ENCODE measurements around the gene NCAM1.

GRCh38 chr11:112963368-112963955, 2.2 kb downstream of the NCAM1 start:
- TF ChIP-seq, protein P1, sequence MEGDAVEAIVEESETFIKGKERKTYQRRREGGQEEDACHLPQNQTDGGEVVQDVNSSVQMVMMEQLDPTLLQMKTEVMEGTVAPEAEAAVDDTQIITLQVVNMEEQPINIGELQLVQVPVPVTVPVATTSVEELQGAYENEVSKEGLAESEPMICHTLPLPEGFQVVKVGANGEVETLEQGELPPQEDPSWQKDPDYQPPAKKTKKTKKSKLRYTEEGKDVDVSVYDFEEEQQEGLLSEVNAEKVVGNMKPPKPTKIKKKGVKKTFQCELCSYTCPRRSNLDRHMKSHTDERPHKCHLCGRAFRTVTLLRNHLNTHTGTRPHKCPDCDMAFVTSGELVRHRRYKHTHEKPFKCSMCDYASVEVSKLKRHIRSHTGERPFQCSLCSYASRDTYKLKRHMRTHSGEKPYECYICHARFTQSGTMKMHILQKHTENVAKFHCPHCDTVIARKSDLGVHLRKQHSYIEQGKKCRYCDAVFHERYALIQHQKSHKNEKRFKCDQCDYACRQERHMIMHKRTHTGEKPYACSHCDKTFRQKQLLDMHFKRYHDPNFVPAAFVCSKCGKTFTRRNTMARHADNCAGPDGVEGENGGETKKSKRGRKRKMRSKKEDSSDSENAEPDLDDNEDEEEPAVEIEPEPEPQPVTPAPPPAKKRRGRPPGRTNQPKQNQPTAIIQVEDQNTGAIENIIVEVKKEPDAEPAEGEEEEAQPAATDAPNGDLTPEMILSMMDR (IDR thresholded peaks at IDR 0.05) = no peak
- TF ChIP-seq POLR2A (IDR thresholded peaks at IDR 0.05) = no peak

Data from right lobe of liver (tissue), 4 donors.